Fibroblast of skin of abdomen (primary cell): Measurements from ENCODE around the gene JKAMP.

Experiments used
- DNase-seq: peaks from one replicate; pipeline ENCODE4 v3.0.0-alpha.2; 2013

Gene JKAMP

GRCh38 chr14:59541731-59542130 lies 57.4 kb downstream of the JKAMP start:
- DNase-seq: no peak

DNA sequence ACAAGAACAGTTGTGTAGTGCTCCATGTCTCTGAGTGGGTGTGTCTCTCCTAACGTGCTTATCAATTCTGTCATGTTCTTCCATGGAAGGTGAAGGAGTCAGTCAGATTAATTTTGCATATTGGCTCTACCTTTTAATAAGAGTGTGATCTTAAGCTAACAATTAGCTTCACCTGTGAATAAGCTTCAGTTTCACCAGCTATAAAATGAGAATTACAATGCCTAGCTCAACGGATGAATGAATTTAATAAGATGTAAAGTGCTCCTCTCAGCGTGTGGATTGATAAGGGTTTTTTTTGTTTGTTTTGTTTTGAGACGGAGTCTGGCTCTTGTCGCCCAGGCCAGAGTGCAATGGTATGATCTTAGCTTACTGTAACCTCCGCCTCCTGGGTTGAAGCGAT lies 59.6 kb downstream of the JKAMP start:
- no peak for DNase-seq

GRCh38 chr14:59547310-59547709 lies 63.0 kb downstream of the JKAMP start:
- DNase-seq: no peak
